Keratinocyte (primary cell): ENCODE results near the gene FRG1. TPM values are rescaled to one million over a fixed set of nuclear protein-coding genes. Genes with fewer than 3 reads are reported as not detected.
"Not testable (repeated sequence)": the region's sequence is repeated elsewhere in the genome, so short reads cannot be mapped to it uniquely, and the experiment has no call there.

Experiments used
- DNase-seq: peaks from one replicate; pipeline ENCODE4 v3.0.0-alpha.2; 2011; ENCODE audit warnings: low read depth, missing footprints, low spot score
- FAIRE-seq: peaks from 2 replicates; lab custom pipeline; 2011; peaks lifted over from hg19 to GRCh38; lab: Jason Lieb, UNC
- H2AFZ ChIP-seq: 2 replicates; pipeline ENCODE4 v1.6.0; 2012; ENCODE audit warnings: low read length, control low read depth, inconsistent platforms; ENCODE audit not compliant: control insufficient read depth
- H3K27ac ChIP-seq: 2 replicates; pipeline ENCODE4 v1.5.1; 2011; ENCODE audit warnings: low read length; ENCODE audit not compliant: control insufficient read depth, insufficient read depth
- H3K27me3 ChIP-seq: 3 replicates; pipeline ENCODE4 v1.6.0; 2011; ENCODE audit warnings: low read length; ENCODE audit not compliant: control insufficient read depth, insufficient read depth; ENCODE audit errors: extremely low read depth
- H3K36me3 ChIP-seq, 2 experiments: 2 replicates in 1 of 2; 3 replicates in 1 of 2; pipeline ENCODE4 v1.5.1; 2011; ENCODE audit warnings: low read length in 2 of 2, mild to moderate bottlenecking in 1 of 2; ENCODE audit not compliant: control insufficient read depth in 2 of 2, insufficient read depth in 2 of 2; ENCODE audit errors: extremely low read depth in 1 of 2
- H3K4me1 ChIP-seq: 3 replicates; pipeline ENCODE4 v1.5.1; 2011; ENCODE audit warnings: low read length; ENCODE audit not compliant: control insufficient read depth, insufficient read depth; ENCODE audit errors: extremely low read depth
- H3K4me2 ChIP-seq: 3 replicates; pipeline ENCODE4 v1.6.0; 2011; ENCODE audit warnings: low read depth, low read length; ENCODE audit not compliant: control insufficient read depth, insufficient read depth; ENCODE audit errors: extremely low read depth
- H3K4me3 ChIP-seq, 3 experiments: fragments of 200-600 bp in 1 of 3; sonication (generic) in 1 of 3; 2 replicates in 2 of 3; 3 replicates in 1 of 3; pipeline ENCODE4 v1.5.1; 2011 to 2016; ENCODE audit warnings: low read length in 3 of 3, mild to moderate bottlenecking in 3 of 3, control low read depth in 2 of 3, inconsistent platforms in 1 of 3, low read depth in 1 of 3, mixed read lengths in 1 of 3, mixed run types in 1 of 3, moderate library complexity in 1 of 3; ENCODE audit not compliant: control insufficient read depth in 2 of 3, insufficient read depth in 2 of 3; ENCODE audit errors: extremely low read depth in 1 of 3
- H3K79me2 ChIP-seq: 2 replicates; pipeline ENCODE4 v1.6.0; 2012; ENCODE audit warnings: low read length; ENCODE audit not compliant: control insufficient read depth, insufficient read depth
- H3K9ac ChIP-seq: 3 replicates; pipeline ENCODE4 v1.6.0; 2011; ENCODE audit warnings: low read length; ENCODE audit not compliant: control insufficient read depth, insufficient read depth; ENCODE audit errors: extremely low read depth
- H3K9me1 ChIP-seq: 3 replicates; pipeline ENCODE4 v1.6.0; 2011; ENCODE audit warnings: low read length; ENCODE audit not compliant: control insufficient read depth, insufficient read depth; ENCODE audit errors: extremely low read depth
- H3K9me3 ChIP-seq: 2 replicates; pipeline ENCODE4 v1.5.1; 2012; ENCODE audit warnings: low read depth, low read length; ENCODE audit not compliant: control insufficient read depth
- H4K20me1 ChIP-seq: 3 replicates; pipeline ENCODE4 v1.6.0; 2011; ENCODE audit warnings: low read length; ENCODE audit not compliant: control insufficient read depth, insufficient read depth; ENCODE audit errors: extremely low read depth
- EZH2 ChIP-seq: IDR thresholded peaks from one replicate; pipeline ENCODE4 v1.6.1; 2012; ENCODE audit warnings: inconsistent platforms, mild to moderate bottlenecking, low read length, moderate library complexity
- dilution Hi-C: fragments of 300-500 bp; cut with MboI; formaldehyde crosslinking; loops from one replicate; pipeline ENCODE4 v1.7.0; 2020; ENCODE audit warnings: low sequenced_read_pairs; ENCODE audit not compliant: extremely low pct_ligation_motif_present
- polyA plus RNA-seq, 5 experiments: library from polyadenylated mRNA; depleted of rRNA in 3 of 5; stranded (reverse) in 3 of 5; stranded (forward) in 1 of 5; unstranded in 1 of 5; fragments of >200 nt; gene quantifications; 1 replicate in 1 of 5; 2 replicates in 3 of 5; 3 replicates in 1 of 5; pipeline versions ENCODE4 v1.2.1 to v1.2.3, GENCODE V29; 2011 to 2012; ENCODE audit warnings: missing spikeins in 2 of 5, low read depth in 1 of 5, low replicate concordance in 1 of 5
- TF ChIP-seq, protein P1 (sequence below), 3 experiments: IDR thresholded peaks in 1 of 3; conservative IDR thresholded peaks in 1 of 3; optimal IDR thresholded peaks in 1 of 3; 2 replicates in 2 of 3; 3 replicates in 1 of 3; pipeline versions ENCODE3 to v1.5.1; 2011; ENCODE audit warnings: low read length in 3 of 3, mild to moderate bottlenecking in 3 of 3, moderate library complexity in 2 of 3, control low read depth in 1 of 3, inconsistent platforms in 1 of 3; ENCODE audit not compliant: insufficient read depth in 2 of 3; ENCODE audit errors: extremely low read depth in 1 of 3

Gene FRG1
- polyA plus RNA-seq, 1 donor (not counting 4 experiments of a cell fraction or from before 2014, with no cell fraction given) = 19.8 TPM

DNA sequence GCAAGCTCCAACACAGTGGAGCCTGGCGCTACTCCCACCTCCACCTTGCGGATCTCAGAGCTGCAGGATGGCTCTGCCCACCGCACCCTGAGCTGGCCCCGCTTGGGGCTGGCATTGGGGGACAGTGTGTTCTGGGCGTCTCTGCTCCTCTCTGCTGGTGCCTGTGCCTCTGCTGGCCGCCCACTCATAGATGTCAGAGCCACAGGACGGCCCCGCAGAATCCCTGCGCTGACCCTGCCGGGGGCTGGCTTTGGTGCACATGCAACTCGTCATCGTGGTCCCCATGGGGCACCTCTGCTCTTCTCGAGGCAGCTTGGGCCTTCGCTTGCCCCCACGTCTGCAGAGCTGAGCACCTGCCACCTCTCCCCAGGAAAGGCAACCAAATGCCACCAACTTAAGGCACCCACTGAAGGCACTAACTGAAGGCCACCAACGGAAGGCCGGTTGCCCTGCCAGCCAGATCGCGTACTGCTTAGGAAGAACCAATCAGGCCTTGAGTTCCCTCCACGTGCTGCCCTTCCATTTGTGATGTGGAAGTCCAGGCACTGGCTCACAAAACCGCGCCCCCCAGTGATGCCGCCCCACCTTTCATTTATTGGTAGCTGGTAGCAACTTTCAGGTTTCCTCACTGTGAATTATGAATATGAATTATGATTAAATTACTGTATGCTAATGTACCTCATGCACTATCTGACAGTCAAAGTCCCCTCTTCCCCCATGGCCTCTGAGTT, 23.3 kb upstream of the FRG1 start:
- TF ChIP-seq, protein P1, sequence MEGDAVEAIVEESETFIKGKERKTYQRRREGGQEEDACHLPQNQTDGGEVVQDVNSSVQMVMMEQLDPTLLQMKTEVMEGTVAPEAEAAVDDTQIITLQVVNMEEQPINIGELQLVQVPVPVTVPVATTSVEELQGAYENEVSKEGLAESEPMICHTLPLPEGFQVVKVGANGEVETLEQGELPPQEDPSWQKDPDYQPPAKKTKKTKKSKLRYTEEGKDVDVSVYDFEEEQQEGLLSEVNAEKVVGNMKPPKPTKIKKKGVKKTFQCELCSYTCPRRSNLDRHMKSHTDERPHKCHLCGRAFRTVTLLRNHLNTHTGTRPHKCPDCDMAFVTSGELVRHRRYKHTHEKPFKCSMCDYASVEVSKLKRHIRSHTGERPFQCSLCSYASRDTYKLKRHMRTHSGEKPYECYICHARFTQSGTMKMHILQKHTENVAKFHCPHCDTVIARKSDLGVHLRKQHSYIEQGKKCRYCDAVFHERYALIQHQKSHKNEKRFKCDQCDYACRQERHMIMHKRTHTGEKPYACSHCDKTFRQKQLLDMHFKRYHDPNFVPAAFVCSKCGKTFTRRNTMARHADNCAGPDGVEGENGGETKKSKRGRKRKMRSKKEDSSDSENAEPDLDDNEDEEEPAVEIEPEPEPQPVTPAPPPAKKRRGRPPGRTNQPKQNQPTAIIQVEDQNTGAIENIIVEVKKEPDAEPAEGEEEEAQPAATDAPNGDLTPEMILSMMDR (optimal IDR thresholded peaks at IDR 0.05 in 1 of 3, IDR thresholded peaks at IDR 0.05 in 1 of 3, conservative IDR thresholded peaks at IDR 0.05 in 1 of 3; ENCODE audit: extremely low read depth in 1 of 3, insufficient read depth in 2 of 3, low read length in 3 of 3) = no peak
- no peak for TF ChIP-seq EZH2
- DNase-seq = no peak
- H3K27ac ChIP-seq = no peak overlapping the region
- no peaks in the 10 kb centered on the region for H3K79me2 ChIP-seq
- H3K9ac ChIP-seq = no peak overlapping the region
- H3K9me3 ChIP-seq = no peaks in the 10 kb centered on the region
- H3K9me1 ChIP-seq = no peaks in the 10 kb centered on the region
- no peak overlapping the region for H2AFZ ChIP-seq
- no peaks in the 10 kb centered on the region for H4K20me1 ChIP-seq
- FAIRE-seq = no peak
- H3K27me3 ChIP-seq = no peaks in the 10 kb centered on the region
- no peak overlapping the region for H3K4me2 ChIP-seq
- H3K4me1 ChIP-seq = no peaks in the 10 kb centered on the region
- H3K36me3 ChIP-seq = no peaks in the 10 kb centered on the region
- dilution Hi-C loops = no loop called here
- H3K4me3 ChIP-seq = no peak overlapping the region

DNA sequence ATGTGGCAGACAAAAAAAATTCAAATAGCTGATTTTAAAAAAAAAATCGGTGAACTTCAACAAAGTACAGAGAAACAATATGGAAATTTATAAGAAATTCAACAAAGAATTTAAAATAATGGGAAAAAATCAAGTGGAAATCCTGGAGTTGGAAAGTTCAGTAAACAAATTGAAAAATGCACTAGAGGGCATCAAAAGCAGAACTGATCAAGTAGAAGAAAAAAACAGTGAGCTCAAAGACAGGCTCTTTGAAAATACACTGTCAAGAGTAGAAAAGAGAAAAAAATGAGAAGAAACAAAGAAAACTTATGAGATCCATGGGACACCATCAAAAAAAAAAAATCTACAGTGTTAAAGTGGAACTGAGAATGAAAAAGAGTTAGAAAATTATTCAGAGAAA, 19.6 kb upstream of the FRG1 start:
- no peak for FAIRE-seq
- Histone ChIP-seq H3K9ac (no peak overlapping the region), H3K4me3 (no peak overlapping the region), H3K4me1 (no peaks in the 10 kb centered on the region), H3K9me3 (no peaks in the 10 kb centered on the region), H3K9me1 (no peaks in the 10 kb centered on the region), H2AFZ (no peak overlapping the region), H3K79me2 (no peaks in the 10 kb centered on the region), H4K20me1 (no peaks in the 10 kb centered on the region), H3K4me2 (no peak overlapping the region), H3K36me3 (no peaks in the 10 kb centered on the region), H3K27me3 (no peaks in the 10 kb centered on the region), H3K27ac (no peak overlapping the region)
- dilution Hi-C loops = no loop called here
- no peak for TF ChIP-seq EZH2
- TF ChIP-seq, protein P1 (optimal IDR thresholded peaks at IDR 0.05 in 1 of 3, IDR thresholded peaks at IDR 0.05 in 1 of 3, conservative IDR thresholded peaks at IDR 0.05 in 1 of 3; ENCODE audit: extremely low read depth in 1 of 3, insufficient read depth in 2 of 3, low read length in 3 of 3) = no peak
- no peak for DNase-seq

DNA sequence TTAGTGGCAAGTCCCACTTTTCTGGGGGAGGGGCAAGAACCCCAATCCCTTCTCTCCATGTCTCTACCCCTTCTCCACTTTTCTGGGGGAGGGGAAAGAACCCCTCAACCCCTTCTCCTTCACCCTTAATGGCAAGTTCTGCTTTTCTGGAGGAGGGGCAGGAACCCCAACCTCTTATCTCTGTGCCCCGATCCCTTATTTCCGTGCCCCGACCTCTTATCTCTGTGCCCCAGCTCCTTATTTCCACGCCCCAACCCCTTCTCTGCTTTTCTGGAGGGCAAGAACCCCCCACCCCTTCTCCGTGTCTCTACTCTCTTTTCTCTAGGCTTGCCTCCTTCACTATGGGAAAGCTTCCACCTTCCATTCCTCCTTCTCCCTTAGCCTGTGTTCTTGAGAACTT, 13.9 kb upstream of the FRG1 start:
- H3K36me3 ChIP-seq, H3K9me3 ChIP-seq, dilution Hi-C loops, H3K4me3 ChIP-seq, H3K79me2 ChIP-seq, H4K20me1 ChIP-seq, H3K4me1 ChIP-seq, H3K9me1 ChIP-seq, DNase-seq, H3K4me2 ChIP-seq, H3K9ac ChIP-seq, H3K27me3 ChIP-seq, H3K27ac ChIP-seq, FAIRE-seq, H2AFZ ChIP-seq: not testable (repeated sequence)
